ENCODE results near the gene CLCN7.

Gene CLCN7

DNA sequence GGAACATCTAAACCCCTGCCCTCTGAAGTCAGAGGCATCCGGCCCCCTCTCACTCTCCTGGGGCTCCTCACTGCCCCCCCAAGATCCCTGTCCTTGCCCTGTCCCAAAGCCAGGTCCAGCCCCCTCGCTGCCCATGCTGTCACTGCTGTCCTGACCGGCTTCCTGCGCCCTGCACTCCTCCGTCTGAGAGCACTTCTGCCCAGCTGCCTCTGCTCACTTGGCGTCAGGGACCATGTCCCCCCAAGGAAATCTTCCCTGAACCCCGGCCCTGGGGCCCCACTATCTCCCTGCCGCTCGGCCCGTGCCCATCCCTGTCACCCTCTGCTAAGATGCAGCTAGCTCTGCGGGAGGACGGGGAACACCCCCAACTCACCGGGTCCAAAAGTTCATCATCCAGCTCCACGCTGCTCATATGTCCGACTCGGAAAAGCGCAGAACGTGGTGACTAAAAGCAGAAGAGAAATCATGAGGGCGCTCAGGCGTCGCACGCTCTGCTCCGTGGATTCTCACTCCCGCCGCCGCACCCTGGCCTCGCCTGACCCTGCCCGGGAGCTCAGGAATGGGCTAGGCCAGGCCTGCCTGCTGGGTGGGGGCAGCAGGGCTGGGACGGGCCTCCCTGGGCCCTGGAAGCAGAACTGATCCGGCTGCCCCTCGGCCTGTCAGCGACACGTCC, 9.8 kb downstream of the CLCN7 start:
- no peak for DNase-seq (ENCODE audit: insufficient read length, low spot score)
- FAIRE-seq = no peak

DNA sequence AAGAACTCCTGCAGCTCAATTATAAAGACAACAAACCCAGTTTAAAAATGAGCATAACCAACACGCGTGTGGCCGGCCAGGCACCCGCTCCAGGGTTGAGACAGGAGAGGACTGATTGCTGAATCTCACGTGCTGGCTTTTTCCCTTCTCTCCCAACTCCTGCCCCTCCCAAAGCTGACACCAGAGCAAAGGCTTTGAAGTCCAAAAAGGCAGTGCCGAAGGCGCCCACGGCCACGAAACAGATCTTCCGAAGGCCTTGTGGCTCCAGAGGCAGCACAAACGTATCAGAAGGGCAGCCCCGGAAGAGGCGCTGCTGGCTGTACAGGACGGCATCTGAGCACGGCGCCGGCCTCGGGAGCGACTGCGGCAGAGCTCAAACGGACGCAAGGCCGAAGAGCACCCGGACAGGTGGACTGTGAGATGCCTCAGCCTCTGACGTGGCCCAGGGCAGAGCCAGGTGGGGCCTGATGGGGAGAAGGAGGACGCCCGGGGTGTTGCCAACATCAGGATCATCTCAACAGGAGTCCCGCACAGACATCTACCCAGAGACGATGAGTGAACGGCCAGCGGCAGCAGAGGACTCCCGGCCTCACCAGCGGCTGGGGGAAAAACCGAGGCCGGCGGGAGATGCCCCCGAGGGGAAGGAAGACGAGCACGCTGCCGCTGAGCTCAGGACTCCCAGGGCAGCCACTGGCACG, 10.5 kb downstream of the CLCN7 start:
- DNase-seq (ENCODE audit: insufficient read length, low spot score) (no peak), FAIRE-seq (no peak)

DNA sequence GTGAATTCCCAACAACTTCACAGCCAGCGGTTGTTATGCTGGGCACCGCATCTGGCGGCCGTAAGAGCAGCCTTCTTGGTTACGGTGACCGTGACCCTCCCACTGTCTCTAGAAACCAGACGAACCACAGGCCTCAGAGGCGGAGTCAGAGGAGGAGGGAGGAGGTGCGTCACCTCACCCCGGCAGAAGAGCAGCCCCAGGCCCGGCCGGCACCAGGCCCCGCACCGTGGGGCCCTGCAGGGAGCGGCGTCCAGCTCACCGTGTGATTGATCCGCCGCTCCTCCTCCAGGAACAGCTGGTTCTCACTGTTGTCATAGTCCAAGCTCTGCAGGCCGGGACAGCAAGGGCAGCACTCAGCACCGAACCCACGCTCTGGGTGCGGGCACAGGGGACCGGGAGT, 13.7 kb downstream of the CLCN7 start:
- no peak for DNase-seq (ENCODE audit: insufficient read length, low spot score)
- no peak for FAIRE-seq

DNA sequence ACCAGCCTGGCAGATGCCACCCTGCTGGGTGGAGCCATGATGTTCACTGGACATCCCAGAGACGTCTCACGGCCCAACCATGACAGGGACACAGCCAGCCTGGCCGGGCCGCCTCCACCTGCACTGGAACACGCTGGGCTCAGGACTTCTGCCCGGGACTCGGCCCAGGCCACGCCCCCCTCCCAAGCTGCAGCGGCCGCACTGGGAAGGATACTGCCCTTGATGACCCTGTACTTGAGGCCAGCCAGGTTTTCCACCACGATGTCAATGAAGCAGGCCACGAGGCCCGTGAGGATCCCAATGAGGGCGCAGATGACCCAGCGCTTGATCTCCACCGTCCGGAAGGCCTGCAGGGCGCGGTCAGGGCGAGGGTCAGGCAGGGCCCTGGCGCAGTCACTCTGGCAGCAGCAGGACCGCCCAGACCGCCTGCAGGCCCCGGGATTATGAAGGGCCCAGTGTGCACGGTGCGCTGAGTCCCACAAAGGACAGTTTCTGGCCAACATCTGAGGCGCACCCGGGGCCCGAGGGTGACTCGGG, 14.2 kb downstream of the CLCN7 start:
- no peak for DNase-seq (ENCODE audit: insufficient read length, low spot score)
- no peak for FAIRE-seq

DNA sequence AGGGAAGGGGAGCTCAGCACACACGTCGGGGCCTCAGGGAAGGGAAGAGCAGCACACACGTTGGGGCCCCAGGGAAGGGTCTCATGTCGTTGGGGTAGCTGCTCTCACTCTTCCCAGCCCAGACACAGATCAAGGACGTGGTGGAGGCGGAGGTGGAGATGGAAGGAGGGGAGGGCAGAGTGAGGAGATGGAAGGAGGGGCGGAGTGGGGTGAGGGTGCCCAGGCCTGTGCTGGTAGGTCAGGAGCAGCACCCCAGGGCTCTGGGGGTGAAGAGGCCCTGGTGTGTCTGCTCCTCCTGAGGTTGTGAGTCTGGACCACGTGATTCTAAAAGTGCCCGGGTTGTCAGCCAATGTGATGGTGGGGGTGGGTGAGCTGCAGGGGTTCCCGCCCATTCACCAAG, 14.9 kb downstream of the CLCN7 start:
- DNase-seq (ENCODE audit: insufficient read length, low spot score) = no peak
- no peak for FAIRE-seq

DNA sequence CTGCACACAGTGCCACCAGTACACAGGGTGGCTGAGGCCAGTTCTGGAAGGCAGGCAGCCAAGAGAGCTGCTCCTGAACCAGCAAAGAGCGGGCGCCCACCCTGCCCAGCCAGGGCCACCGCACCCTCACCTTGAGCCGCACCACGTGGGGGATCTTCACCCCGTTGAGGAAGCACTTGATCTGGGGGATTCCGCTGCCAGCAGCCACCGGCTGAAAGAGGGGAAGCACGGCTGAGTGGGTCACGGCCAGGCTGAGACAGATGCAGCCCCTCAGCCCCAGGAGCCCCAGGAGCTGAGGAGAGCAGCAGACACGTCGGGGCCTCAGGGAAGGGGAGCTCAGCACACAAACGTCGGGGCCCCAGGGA, 15.9 kb downstream of the CLCN7 start:
- FAIRE-seq = no peak

DNA sequence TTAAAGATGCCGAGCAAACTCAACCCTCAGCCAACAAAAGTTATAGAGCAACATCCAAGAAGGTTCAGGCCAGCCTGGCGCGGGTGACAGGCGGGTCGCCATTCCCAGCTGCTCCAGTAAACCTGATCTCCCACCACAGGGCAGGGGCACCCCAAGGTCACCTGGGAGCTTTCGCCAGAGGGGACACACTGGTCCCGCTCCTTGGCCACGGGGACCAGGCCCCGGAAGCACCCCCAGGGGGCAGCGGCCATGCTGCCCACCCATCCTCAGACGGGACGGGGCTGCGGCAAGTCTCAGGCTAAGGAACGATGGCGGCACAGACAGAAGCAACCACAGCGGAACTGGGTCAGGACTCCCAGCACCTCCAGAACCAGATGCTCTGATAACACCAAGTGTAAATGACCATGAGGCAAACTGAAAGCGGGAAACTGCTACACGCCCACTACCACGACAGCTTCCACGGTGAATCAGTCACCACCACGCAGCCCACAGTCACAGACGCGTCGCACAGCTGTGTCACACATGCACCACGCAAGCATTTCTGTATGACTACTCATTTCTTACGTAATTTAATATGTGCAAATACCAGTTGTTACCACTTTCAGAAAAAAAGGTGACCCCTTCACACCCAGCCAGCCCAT, 16.4 kb downstream of the CLCN7 start:
- FAIRE-seq (no peak), DNase-seq (ENCODE audit: insufficient read length, low spot score) (no peak)

More for the DNA sequence above, 15.9 kb downstream of the CLCN7 start:
- no peak for DNase-seq (ENCODE audit: insufficient read length, low spot score)

DNA sequence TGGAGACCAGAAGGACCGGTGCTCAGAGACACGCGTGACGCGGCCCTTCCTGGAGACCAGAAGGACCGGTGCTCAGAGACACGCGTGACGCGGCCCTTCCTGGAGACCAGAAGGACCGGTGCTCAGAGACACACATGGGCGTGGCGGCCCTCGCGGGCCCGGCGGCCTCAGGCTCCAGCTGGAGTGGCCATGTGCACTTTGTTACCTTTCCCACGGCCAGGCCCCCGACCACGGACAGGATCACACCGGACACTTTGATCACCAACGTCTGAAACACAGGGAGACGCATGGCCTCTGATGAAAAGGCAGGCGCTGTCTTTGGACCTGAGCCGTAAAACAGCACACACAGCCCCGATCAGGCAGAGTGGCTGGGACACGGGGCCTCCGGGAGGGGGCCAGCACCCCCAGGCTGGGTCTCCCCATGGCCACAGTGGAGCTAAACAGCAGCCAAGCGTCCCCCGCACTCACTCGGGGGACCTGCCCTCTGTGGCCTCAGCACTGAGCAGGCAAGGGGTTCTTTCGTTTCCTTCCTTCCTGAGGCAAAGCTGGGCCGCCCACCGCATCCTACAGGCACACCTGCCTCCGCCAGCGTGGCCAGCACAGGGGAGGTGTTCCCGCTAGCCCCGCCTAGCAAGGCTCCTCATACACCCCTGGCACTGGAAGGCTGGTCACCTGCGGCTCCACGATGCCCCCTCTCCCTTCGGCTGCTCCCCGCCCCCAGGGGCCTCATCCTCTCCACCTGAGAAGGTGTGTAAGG, 17.2 kb downstream of the CLCN7 start:
- FAIRE-seq (no peak), DNase-seq (ENCODE audit: insufficient read length, low spot score) (no peak)

DNA sequence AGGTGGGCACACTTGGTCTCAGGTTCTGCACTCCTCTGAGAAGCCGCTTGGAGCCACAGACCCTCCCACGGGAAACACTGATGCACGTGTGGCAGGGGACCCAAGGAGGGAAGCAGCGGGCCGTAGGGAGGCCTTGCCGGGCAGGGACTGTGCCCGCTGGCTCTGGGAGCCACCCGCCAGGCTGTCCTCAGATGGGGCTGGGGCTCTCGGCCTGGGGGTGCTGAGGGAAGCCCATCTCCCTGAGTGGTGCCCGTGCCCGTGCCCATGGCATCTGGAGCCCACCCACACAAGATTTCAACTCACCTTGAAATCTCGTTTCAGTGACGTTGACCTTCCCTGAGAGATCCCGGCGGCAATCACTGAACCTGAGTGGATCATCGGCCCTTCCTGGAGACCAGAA, 17.9 kb downstream of the CLCN7 start:
- FAIRE-seq (no peak), DNase-seq (ENCODE audit: insufficient read length, low spot score) (no peak)

DNA sequence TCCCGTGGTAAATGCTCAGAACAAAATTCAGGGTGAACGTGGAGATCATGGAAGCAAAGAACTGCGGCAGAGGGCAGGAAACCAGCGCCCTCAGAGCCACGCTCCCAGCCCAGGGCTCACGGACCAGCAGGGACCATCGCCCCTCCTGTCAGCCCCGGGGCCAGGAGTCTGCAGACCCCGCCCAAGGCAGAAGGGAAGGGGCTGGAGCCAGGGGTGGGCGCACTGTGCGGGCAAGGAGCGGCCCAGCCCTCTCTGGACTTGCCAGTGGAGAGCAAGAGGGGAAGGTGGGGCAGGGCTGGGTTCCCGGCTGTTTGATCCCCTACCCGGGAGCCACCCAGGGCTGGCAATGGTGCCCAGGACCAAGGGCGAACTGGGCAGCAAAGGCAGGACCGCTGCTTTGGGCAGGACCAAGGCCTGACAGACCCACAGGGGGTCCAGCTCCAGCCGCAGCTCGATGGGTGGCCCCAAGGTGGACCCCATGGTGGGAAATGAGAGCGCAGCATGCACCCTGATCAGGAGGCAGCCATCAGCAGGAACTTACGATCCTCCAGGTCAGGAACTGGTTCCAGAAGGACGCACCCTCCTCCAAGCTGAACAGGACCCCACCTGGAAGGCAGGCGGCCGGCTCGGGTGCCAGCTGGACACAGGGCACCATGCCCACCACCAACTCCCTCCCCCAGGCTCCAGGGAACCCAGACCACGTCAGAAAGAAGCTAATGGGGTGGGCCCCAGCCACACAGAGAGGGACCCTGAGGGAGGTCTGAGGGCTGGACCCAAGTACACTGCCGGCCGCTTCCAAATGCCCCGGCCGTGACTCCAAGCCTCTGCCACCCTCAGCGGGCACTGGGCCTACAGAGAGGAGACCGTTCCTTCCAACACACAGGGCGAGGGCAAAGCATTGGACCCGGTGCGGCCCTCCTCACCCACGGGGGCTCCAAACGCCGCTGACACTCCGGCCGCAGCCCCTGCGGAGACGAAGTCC, 19.3 kb downstream of the CLCN7 start:
- no peak for FAIRE-seq

DNA sequence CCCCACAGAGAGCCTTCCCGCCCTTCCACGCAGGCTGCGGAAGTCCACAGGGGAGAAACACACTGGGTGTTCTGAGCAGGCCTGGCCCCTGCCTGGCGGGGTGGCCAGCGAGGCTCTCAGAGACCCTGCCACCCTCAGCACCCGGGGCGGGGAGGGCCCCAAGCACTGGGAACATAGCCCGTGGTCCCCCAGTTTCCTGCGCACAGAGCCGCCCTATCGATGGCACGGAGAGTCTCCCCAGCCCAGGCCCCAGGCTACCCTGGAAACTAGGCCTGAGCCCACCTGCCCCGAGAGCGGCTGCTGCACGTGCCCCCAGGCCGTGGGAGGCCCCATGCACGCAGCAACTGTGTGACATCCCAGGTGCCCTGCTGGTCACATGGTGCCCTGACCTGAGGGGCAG, 20.3 kb downstream of the CLCN7 start:
- FAIRE-seq (no peak), DNase-seq (ENCODE audit: insufficient read length, low spot score) (no peak)

More for the DNA sequence above, 19.3 kb downstream of the CLCN7 start:
- DNase-seq (ENCODE audit: insufficient read length, low spot score) = no peak

DNA sequence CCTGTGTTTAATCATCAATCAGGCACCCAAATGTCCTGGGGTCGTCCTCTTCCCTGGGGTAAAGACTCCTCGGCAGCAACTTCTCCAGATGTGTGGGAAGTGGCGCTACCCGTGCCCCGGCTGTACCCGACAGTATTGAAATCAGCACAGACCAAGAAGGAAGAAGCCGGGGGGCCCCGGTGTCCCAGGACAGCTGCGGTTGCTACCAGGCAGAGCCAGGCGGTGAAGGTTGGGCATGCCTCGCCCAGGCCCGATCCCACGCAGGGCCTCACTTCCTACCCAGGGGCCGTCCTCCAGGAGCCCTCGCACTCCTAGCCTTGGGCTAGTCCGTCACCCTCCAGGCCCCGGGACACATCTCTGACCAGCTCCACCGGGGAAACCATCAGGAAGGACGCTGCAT, 21.5 kb downstream of the CLCN7 start:
- FAIRE-seq (no peak), DNase-seq (ENCODE audit: insufficient read length, low spot score) (no peak)

DNA sequence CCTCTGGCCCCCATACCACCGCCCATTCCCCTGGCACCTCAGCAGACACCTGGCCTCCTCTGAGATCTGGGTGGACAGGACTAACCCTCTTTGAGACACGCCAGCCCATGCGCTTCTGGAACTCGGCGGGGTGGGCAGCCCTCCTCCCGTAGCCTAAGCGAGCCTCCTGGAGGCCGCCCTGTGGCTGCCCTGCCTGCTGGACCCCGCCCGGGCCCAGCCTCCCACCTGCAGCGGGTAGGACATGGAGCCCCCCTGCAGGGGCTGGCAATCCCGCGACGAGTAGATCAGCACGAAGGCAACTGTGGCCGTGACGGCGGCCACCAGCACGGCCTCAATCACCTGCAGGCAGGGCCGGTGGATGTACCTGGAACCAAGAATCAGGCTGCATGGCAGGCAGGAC, 22.3 kb downstream of the CLCN7 start:
- DNase-seq (ENCODE audit: insufficient read length, low spot score) = no peak
- FAIRE-seq = no peak

DNA sequence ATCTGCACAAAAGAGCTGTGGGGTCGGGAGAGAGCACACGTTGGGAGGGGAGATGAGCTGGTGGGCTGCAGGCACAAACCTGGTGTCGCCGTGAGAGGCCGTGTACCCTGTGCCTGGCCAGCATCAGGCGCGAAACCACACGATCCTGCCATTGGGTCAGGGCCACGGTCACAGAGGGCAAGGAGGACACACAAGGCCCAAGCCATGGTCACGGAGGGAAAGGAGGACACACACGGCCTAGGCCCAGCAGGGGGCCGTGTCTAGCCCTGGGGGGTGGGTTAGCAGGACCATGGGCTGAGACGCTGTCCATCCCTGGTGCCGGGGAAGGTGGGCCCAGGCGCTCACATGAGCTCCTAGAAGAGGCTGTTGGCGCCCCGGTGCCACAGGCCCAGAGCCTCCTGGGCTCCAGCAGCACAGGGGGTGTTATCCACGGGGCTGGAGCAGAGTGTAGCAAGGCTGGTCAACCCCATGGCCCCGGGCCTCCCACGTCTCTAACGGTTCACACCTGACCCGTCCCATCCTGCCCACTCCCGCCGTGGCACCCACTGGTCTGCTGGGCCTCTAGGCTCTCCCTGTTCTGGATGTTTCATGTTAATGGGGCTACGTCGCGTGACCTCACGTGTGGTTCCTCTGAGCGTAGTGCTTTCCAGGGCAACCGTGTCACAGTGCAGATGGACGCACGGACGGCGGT, 23.0 kb downstream of the CLCN7 start:
- FAIRE-seq (no peak), DNase-seq (ENCODE audit: insufficient read length, low spot score) (no peak)

DNA sequence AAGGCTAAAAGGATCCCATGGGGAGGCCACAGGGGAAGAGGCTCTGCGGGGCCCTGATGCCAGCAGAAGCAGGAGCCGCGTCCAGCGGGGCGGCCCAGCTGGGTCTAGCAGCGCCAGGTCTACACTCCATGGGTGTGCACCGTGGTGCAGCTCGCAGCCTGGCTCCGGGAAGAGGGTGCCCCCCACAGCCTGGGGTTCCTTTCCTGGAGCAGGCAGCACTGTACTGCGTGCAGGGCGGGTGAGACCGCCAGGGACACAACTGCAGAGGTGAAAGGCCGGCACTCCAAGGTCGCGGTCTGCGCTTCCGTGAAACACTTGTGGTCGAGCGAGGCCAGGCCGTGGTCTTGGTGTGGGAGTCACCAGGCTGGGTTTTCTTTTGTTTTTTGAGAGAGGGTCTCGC, 24.0 kb downstream of the CLCN7 start:
- no peak for FAIRE-seq
- no peak for DNase-seq (ENCODE audit: insufficient read length, low spot score)

DNA sequence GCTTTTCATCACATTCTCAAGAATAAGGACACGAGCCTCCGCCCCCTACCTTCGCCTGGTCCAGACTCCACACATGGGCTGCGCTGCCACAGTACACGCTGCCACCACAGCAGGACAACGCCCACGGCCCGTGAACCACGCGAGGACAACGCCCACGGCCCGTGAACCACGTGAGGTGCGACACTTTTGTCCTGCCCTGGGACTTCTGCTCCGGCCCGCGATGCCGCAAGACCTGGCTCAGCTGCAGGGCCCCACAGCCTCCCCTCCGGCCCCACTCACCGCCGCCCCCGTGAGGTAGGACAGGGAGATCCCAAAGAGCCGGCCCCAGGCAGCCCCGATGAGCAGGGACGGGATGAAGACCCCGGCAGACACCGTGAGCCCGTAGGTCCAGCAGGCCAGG, 24.6 kb downstream of the CLCN7 start:
- DNase-seq (ENCODE audit: insufficient read length, low spot score) (no peak), FAIRE-seq (no peak)

DNA sequence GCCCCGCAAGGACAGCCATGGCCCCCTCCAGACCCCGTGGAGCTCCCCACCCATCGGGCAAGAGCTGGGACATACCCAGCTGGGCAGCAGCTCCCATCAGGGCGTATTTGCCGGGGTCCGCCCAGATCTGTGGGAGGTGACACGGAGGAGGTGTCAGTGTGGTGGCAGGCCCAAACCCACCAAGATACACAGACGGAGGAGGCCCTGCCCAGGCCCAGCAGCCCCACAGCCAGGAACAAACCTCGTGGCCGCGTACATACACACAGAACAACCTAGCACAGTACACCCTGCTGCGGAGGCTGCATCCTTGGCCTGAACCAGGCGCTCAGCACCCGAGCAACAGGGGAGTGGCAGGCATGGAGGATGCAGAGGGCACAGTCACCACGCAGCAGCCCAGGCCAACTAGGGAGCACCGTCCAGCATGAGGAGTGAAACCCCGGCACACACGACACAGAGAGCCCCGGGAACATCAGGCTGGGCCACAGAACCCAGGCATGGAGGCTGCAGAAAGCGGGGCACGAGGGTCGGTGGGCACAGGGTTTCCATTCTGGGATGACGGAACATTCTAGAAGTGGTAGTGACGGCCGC, 25.5 kb downstream of the CLCN7 start:
- DNase-seq (ENCODE audit: insufficient read length, low spot score) (no peak), FAIRE-seq (no peak)

DNA sequence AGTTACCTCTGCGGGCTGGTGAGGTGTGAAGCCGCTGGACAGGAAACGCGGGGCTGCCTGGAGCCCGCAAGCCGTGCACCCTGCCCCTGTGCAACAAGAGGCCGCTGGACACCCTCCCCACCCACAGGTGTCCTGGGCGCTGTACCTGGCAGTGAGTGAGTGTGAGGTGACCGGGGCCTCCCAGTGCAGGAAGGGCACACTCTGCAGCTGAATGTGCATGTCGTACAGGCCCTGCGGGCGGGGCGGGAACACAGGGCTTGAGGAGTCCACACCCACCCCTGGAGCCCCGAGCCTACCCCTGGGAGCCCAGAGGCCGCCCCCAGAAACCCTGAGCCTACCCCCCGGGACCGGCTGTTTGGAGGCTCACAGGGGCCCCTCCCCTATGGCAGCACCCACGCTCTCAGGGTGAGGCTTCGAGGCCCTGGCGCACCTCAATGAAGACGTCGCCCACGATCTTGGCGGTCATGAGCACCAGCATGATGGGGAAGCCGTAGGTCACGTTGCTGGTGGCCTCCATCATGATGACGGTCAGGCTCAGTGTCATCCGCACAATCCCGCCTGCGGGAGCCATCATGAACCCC, 26.2 kb downstream of the CLCN7 start:
- FAIRE-seq (no peak), DNase-seq (ENCODE audit: insufficient read length, low spot score) (no peak)

DNA sequence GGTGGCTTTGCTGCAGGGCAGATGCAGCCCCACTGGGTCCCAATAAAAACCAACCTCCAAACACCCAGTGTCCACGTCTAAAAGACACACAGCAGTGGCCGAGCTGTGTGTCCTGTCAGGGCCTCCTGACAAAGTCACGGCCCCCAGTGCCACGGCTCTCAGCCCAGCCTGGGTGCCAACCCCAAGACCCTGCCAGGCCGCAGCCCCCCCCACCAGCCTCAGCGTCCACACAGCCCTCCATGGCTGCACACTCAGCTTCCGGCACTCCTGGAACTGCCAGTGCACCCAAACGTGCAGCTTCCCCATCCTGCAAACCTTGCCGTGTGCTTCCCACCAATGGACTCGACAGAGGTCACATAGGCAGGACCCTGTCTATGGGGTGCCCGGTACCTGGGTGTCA, 26.9 kb downstream of the CLCN7 start:
- FAIRE-seq = no peak
- DNase-seq (ENCODE audit: insufficient read length, low spot score) = no peak

Measured in HTR-8/SVneo (cell line).